B cell (primary cell): ENCODE data around the gene HDAC9. TPM values are rescaled to one million over a fixed set of nuclear protein-coding genes. Genes with fewer than 3 reads are reported as not detected.

Experiments used
- ATAC-seq: fragments of 200-7000 bp; cut with Tn5 transposase; one replicate; pipeline ENCODE4 v1.10.0; 2021; ENCODE audit warnings: low read depth, mild to moderate bottlenecking, moderate number of reproducible peaks, moderate library complexity
- CTCF ChIA-PET: fragments of 350-600 bp; sonication (Branson Sonifier 250); formaldehyde crosslinking; loops from one replicate; lab custom pipeline; 2021; ENCODE audit warnings: antibody characterized with exemption, inconsistent platforms; lab: Charles Lee
- POLR2A ChIA-PET: fragments of 350-600 bp; sonication (Branson Sonifier 250); formaldehyde crosslinking; loops from one replicate; lab custom pipeline; 2021; ENCODE audit warnings: antibody characterized with exemption; lab: Charles Lee
- DNase-seq: peaks from one replicate; pipeline ENCODE4 v3.0.0; 2013
- H2AFZ ChIP-seq: 2 replicates; pipeline ENCODE4 v1.6.1; 2012; ENCODE audit warnings: mild to moderate bottlenecking, low read depth, low read length; ENCODE audit not compliant: insufficient read depth, poor library complexity, severe bottlenecking
- H3K27ac ChIP-seq, 2 donors: 1 replicate in 1 of 2; 2 replicates in 1 of 2; pipeline ENCODE4 v1.5.1; 2012 to 2013; ENCODE audit warnings: low read length in 2 of 2, mild to moderate bottlenecking in 2 of 2, moderate library complexity in 1 of 2
- H3K27me3 ChIP-seq, 4 experiments: fragments of 200-600 bp in 1 of 4; sonication (generic) in 1 of 4; replicated peaks in 1 of 4; 1 replicate in 2 of 4; 2 replicates in 2 of 4; pipeline versions ENCODE4 v1.6.1 to v1.7.0; 2013 to 2016; ENCODE audit warnings: low read length in 3 of 4, mild to moderate bottlenecking in 2 of 4, mixed read lengths in 1 of 4, moderate library complexity in 1 of 4; ENCODE audit not compliant: insufficient read depth in 4 of 4, control insufficient read depth in 3 of 4; ENCODE audit errors: control extremely low read depth in 1 of 4
- H3K36me3 ChIP-seq, 2 experiments: replicated peaks in 1 of 2; 1 replicate in 1 of 2; 2 replicates in 1 of 2; pipeline versions ENCODE4 v1.6.1 to v1.7.1; 2013; ENCODE audit warnings: low read length in 1 of 2; ENCODE audit not compliant: insufficient read depth in 2 of 2, control insufficient read depth in 1 of 2; ENCODE audit errors: control extremely low read depth in 1 of 2, extremely low read depth in 1 of 2
- H3K4me1 ChIP-seq, 2 donors: fragments of 200-600 bp in 1 of 2; sonication (generic) in 1 of 2; 1 replicate in 1 of 2; 2 replicates in 1 of 2; pipeline versions ENCODE4 v1.5.1 to v1.6.1; 2013 to 2017; ENCODE audit warnings: low read length in 2 of 2; ENCODE audit not compliant: control insufficient read depth in 2 of 2, insufficient read depth in 2 of 2
- H3K4me2 ChIP-seq: replicated peaks from 2 replicates; pipeline ENCODE3; 2012; ENCODE audit warnings: mild to moderate bottlenecking, low read depth, low read length; ENCODE audit not compliant: poor library complexity, severe bottlenecking
- H3K4me3 ChIP-seq, 5 experiments: fragments of 200-600 bp in 1 of 5; sonication (generic) in 1 of 5; 1 replicate in 3 of 5; 2 replicates in 2 of 5; pipeline versions ENCODE4 v1.5.1 to v1.7.0; 2011 to 2016; ENCODE audit warnings: low read length in 4 of 5, mild to moderate bottlenecking in 4 of 5, low read depth in 2 of 5, control low read depth in 1 of 5, moderate library complexity in 1 of 5; ENCODE audit not compliant: insufficient read depth in 1 of 5; ENCODE audit errors: control extremely low read depth in 1 of 5, extremely low read depth in 1 of 5
- H3K79me2 ChIP-seq: fragments of 200-600 bp; sonication (generic); one replicate; pipeline ENCODE4 v1.6.0; 2016; ENCODE audit warnings: low read length; ENCODE audit not compliant: control insufficient read depth, insufficient read depth
- H3K9ac ChIP-seq: fragments of 200-600 bp; sonication (generic); 2 replicates; pipeline ENCODE4 v1.6.1; 2017; ENCODE audit warnings: mild to moderate bottlenecking, low read length, moderate library complexity
- H3K9me3 ChIP-seq, 3 donors: one replicate each; pipeline versions ENCODE4 v1.6.1 to v1.7.1; 2013; ENCODE audit warnings: low read length in 2 of 3; ENCODE audit not compliant: control insufficient read depth in 2 of 3, insufficient read depth in 1 of 3; ENCODE audit errors: control extremely low read depth in 1 of 3
- H4K20me1 ChIP-seq: 2 replicates; pipeline ENCODE4 v1.6.0; 2012; ENCODE audit warnings: mild to moderate bottlenecking, low read length; ENCODE audit not compliant: insufficient read depth, control insufficient read depth, poor library complexity, severe bottlenecking
- H3K27ac Mint-ChIP-seq: one replicate; pipeline ENCODE4 v1.8.0; 2021; ENCODE audit warnings: mixed read lengths
- H3K27me3 Mint-ChIP-seq: one replicate; pipeline ENCODE4 v1.8.0; 2021; ENCODE audit warnings: mixed read lengths
- H3K4me1 Mint-ChIP-seq: one replicate; pipeline ENCODE4 v1.8.0; 2021; ENCODE audit warnings: mixed read lengths
- H3K4me3 Mint-ChIP-seq: one replicate; pipeline ENCODE4 v1.8.0; 2021; ENCODE audit warnings: mixed read lengths
- H3K9me3 Mint-ChIP-seq: one replicate; pipeline ENCODE4 v1.8.0; 2022; ENCODE audit warnings: mixed read lengths; ENCODE audit not compliant: insufficient read depth
- EZH2 ChIP-seq: IDR thresholded peaks from 2 replicates; pipeline ENCODE4 v1.6.1; 2012; ENCODE audit warnings: borderline replicate concordance, low read depth, mild to moderate bottlenecking, moderate library complexity, low read length; ENCODE audit not compliant: insufficient read depth, poor library complexity, severe bottlenecking
- WGBS: methylation state at CpG from one replicate; pipeline ENCODE4 v1.1.5; 2013; ENCODE audit warnings: missing lambda C conversion rate; ENCODE audit not compliant: insufficient coverage; 5-methylcytosine and 5-hydroxymethylcytosine counted together
- intact Hi-C: fragments of 100-400 bp; cut with micrococcal nuclease; formaldehyde crosslinking; loops from one replicate; pipeline ENCODE4 v1.10.0; 2022
- polyA plus RNA-seq: library from polyadenylated mRNA; depleted of rRNA; stranded (reverse); fragments of >200 nt; gene quantifications from 2 replicates; pipeline ENCODE4 v1.2.3, GENCODE V29; 2012
- total RNA-seq, 2 donors: library from RNA; stranded (reverse); fragments of 120-200 nt in 1 of 2; gene quantifications; 1 replicate in 1 of 2; 2 replicates in 1 of 2; pipeline versions ENCODE4 v1.2.3 to v1.2.4, GENCODE V29; 2013 to 2022
- TF ChIP-seq, protein P1 (sequence below): fragments of 200-600 bp; IDR thresholded peaks from one replicate; pipeline ENCODE4 v1.8.0; 2022; ENCODE audit warnings: antibody characterized with exemption, mild to moderate bottlenecking

HDAC9 gene
- total and polyA plus RNA-seq, 2 donors (not counting 1 experiment from before 2014, with no cell fraction given): 49.1 to 64.8 TPM

GRCh38 chr7:18834577-18834976 is 339.0 kb downstream of the HDAC9 start:
- Histone ChIP-seq H3K27me3 (no peaks in the 10 kb centered on the region), H3K4me2 (no peak overlapping the region), H4K20me1 (no peaks in the 10 kb centered on the region), H3K79me2 (no peaks in the 10 kb centered on the region), H3K4me1 (no peaks in the 10 kb centered on the region), H3K9me3 (no peaks in the 10 kb centered on the region), H2AFZ (no peak overlapping the region), H3K36me3 (peaks cover 0 to 1% of the 10 kb centered on the region in 2 experiments), H3K4me3 (no peak overlapping the region), H3K27ac (no peak overlapping the region), H3K9ac (no peak overlapping the region)
- no peak overlapping the region for H3K27ac Mint-ChIP-seq
- H3K27me3 Mint-ChIP-seq: no peaks in the 10 kb centered on the region
- no peak overlapping the region for H3K4me3 Mint-ChIP-seq
- H3K9me3 Mint-ChIP-seq: no peaks in the 10 kb centered on the region
- POLR2A ChIA-PET: no interaction called here
- ATAC-seq (no peak), DNase-seq (no peak)
- WGBS: 100% methylated on average over 7 of the region's 8 CpGs
- CTCF ChIA-PET: no interaction called here
- intact Hi-C loops: no loop called here
- TF ChIP-seq, protein P1, sequence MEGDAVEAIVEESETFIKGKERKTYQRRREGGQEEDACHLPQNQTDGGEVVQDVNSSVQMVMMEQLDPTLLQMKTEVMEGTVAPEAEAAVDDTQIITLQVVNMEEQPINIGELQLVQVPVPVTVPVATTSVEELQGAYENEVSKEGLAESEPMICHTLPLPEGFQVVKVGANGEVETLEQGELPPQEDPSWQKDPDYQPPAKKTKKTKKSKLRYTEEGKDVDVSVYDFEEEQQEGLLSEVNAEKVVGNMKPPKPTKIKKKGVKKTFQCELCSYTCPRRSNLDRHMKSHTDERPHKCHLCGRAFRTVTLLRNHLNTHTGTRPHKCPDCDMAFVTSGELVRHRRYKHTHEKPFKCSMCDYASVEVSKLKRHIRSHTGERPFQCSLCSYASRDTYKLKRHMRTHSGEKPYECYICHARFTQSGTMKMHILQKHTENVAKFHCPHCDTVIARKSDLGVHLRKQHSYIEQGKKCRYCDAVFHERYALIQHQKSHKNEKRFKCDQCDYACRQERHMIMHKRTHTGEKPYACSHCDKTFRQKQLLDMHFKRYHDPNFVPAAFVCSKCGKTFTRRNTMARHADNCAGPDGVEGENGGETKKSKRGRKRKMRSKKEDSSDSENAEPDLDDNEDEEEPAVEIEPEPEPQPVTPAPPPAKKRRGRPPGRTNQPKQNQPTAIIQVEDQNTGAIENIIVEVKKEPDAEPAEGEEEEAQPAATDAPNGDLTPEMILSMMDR: no peak
- TF ChIP-seq EZH2: no peak
- no peaks in the 10 kb centered on the region for H3K4me1 Mint-ChIP-seq

- H3K4me1 Mint-ChIP-seq: no peaks in the 10 kb centered on the region
- CTCF ChIA-PET: no interaction called here
- H3K9me3 Mint-ChIP-seq: no peaks in the 10 kb centered on the region
Measured at GRCh38 chr7:18835001-18835690, 339.6 kb downstream of the HDAC9 start.

More at GRCh38 chr7:18835001-18835690, 339.6 kb downstream of the HDAC9 start:
- H3K79me2 ChIP-seq: no peaks in the 10 kb centered on the region
- ATAC-seq (no peak), DNase-seq (no peak)
- no peak overlapping the region for H3K9ac ChIP-seq
- H3K27me3 Mint-ChIP-seq: no peaks in the 10 kb centered on the region
- H4K20me1 ChIP-seq: no peaks in the 10 kb centered on the region
- no peaks in the 10 kb centered on the region for H3K9me3 ChIP-seq
- no peak overlapping the region for H2AFZ ChIP-seq
- H3K27ac ChIP-seq: no peak overlapping the region
- TF ChIP-seq, protein P1: no peak
- TF ChIP-seq EZH2: no peak
- no peak overlapping the region for H3K4me3 Mint-ChIP-seq
- no peak overlapping the region for H3K27ac Mint-ChIP-seq
- H3K36me3 ChIP-seq: no peaks in the 10 kb centered on the region
- no peak overlapping the region for H3K4me3 ChIP-seq
- no peaks in the 10 kb centered on the region for H3K27me3 ChIP-seq
- intact Hi-C loops: no loop called here
- 19% methylated on average over 6 of the region's 7 CpGs for WGBS
- no peaks in the 10 kb centered on the region for H3K4me1 ChIP-seq
- POLR2A ChIA-PET: no interaction called here
- no peak overlapping the region for H3K4me2 ChIP-seq
